GM21825 (cell line): Measurements from ENCODE around the gene CUBN.

Source experiments
- ATAC-seq: cut with Tn5 transposase; IDR thresholded peaks from one replicate; pipeline ENCODE4 v1.9.1; 2021; ENCODE audit warnings: mild to moderate bottlenecking, moderate library complexity; ENCODE audit not compliant: unreplicated experiment

The CUBN gene

GRCh38 chr10:17109046-17109445 is 20.6 kb downstream of the CUBN start:
- no peak for ATAC-seq

GRCh38 chr10:17106991-17107390 is 22.6 kb downstream of the CUBN start:
- ATAC-seq, result no peak

- no peak for ATAC-seq
Measured at GRCh38 chr10:17101910-17102266, 27.7 kb downstream of the CUBN start.

DNA sequence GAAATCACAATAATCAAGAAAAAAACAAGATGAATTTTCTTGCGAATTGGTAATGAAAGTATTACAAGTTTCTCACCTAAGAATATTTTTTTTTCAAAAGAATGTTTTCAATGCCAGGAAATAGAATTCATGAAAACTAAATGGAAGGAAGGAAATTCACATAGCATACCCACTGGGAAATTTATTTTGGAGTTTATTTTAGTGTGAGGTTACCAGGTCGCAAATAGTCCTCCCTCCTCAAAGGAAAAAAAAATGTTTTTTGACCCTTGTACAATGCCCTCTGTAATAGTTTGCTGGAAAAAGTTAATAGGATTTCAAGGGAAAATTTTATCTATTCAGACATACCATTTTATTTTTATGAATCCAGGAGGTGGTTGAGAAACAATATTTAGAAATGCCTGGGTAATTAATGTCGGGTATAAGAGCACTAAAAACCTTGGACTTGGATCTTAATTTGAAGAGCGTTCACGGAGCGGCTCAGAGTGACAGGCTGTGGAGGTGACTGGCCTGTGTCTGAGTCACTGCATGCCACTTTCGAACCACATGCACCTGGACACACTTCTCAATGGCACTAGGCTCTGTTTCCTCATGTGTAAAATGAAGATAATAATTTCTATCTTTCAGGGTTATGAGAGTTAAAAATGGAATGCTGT is 28.2 kb downstream of the CUBN start:
- no peak for ATAC-seq

DNA sequence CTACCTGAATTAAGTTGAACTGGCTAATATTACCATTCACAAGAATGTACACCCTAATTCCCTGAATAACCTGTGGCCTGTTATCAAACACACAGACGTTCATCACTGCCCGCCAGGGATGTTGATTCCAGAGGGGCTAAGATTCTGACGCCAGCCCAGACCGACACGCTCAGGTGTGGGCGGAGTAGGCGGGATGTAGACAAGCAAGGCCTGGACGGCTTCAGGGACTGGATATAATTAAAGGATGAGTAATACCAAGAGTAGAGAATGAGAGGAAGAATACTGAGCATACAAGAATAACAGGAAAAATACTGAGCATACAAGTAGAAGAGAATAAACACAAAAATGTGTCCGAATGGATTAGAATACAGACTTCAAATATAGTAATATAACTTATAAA is 29.0 kb downstream of the CUBN start:
- ATAC-seq, result no peak

DNA sequence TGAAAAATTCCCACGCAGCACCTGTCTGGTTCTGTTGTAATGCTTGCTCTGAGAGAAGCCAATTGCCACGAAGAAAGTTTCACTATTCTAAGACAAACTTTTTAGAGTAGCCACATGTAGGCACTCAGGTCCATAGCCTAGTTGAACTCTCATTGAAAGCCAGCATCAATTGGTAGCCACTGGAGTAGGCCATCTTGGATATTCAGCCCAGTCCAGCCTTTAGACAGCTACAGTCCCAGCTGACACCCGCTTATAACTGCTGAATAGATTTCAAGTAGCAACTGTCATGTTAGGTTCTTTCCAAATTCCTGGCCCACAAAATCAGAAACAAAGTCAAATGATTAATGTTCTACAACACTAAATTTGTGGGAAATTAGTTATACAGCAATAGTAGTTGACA is 31.6 kb downstream of the CUBN start:
- ATAC-seq, result no peak

GRCh38 chr10:17094844-17095243 is 34.8 kb downstream of the CUBN start:
- ATAC-seq, result no peak

DNA sequence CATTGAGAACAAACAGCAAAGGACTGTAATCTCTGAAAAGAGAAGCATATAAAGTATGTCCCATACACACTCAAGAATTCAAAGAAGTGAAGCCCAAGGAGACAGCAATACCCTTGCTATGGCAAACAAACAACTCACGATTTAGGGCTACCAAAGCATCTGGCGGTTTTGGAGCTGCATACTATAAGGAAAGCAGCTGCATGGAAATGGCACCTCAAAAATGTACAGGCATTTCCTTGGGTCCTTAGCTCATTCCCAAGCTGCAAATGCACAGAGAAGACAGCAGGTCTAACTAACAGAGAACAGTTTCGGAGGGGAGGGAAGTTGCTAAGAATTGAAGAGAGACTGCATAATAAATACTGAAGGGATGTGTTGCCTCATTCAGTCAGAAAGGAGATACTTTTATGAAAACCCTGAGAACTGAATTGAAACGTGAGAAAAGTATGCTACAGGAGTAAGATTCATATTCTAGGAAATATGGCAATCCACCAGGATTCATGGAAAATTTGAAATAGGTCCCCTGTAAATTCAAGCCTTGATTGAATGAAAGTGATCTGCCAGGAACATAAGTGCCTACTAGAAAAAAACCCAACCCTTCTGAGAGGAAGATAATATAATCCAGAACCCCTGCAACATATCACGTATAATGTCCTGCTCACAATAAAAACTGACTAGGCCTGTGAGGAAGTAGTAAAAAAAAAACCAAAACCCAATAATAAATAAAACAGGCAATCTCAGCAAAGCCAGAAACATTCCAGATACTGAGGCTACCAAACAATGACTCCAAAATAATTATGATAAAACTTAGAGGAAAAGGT is 36.4 kb downstream of the CUBN start:
- no peak for ATAC-seq

DNA sequence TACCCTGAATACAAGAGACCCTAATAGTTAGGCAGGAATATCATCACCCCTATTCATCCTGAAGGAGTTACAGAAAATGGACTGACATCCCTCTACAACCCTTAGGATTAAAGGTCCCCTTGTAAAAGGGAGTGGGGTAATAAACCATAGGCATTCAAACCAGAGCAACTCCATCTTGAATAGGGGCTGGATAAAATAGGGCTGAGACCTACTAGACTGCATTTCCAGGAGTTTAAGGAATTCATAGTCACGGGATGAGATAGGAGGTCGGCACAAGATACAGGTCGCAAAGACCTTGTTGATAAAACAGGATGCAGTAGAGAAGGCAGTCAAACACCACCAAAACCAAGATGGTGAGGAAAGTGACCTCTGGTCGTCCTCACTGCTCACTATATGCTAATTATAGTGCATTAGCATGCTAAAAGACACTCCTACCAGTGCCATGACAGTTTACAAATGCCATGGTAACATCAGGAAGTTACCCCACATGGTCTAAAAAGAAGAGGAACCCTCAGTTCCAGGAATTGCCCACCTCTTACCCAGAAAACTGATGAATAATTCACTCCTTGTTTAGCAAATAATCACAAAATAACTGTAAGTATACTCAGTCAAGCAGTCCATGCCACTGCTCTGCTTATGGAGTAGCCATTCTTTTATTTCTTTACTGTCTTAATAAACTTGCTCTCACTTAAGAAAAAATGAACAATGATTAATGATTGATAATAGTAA is 37.2 kb downstream of the CUBN start:
- ATAC-seq, result no peak

- ATAC-seq, result no peak
Measured at GRCh38 chr10:17088118-17088806, 41.3 kb downstream of the CUBN start.

DNA sequence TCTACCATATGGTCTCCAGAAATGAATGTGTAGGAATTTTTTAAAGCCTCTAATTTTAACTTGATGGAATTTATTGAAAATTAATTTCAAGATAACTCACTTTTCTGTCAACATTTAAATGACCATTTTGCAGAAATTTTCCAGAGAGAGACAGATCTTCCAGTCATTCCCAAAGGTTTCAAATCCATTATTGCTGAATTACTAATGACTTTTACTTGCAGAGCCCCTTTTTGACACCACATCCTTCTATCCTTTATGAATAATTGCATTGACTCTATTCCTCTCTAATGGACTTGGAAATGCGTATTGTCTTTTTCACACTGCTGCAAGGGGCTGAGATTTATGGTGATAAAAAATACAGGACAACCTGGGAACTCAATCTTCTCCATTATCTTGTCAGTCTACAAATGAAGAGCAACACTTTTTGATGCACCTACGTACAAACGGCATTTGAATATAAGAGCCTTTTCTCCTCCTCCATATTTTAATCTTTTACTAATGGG is 42.7 kb downstream of the CUBN start:
- no peak for ATAC-seq

DNA sequence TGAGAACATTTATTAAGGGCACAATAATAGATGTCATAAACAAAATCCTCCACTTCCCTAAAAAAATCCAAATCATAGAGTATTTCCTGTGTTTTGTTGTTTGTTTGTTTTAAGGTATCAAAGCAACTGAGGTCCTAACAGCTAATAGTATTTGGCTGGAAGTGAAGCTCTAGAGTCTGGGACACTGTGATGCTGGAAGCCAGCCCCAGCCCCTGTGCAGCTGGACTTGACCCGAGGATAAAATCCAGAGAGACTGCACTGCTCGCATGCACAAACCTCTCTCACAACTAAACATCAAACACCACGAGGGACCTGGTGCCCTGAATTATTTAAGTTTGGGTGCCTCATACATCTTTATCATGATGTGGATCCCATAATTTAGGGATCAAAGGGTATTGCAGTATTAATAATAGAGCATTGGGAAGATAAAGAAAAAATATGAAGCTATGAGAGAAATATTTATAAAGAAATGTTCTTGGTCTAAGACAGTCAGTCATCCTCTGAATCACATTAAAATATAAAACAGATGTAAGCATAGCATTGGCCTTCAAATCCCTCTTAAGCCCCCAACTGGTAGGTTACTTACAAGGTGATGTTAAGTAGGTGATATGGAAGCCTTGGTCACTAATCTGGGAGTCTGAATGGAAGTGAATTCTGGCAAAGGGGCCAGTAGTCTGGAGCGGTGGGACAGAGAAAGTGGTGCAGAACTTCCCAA is 44.4 kb downstream of the CUBN start:
- no peak for ATAC-seq

DNA sequence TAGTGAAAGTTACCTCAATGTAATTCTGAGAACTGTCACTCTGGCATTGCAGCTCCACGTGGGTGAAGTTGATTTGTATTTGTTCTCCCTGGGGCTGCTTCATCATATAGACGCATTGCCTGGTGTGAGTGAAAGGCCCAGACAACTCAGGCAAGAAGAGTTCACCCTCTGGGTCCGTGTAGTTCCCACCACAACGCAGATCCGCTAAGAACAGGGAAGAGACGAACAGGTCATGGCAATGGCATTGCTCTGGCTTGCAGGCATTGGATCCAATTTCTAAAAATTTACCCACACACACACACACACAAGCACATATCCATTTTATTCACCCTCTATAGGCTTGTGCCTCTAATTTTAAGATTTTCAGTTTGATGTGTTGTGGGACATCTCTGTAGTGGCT is 45.4 kb downstream of the CUBN start:
- ATAC-seq, result no peak

GRCh38 chr10:17081431-17081830 is 48.2 kb downstream of the CUBN start:
- ATAC-seq, result no peak

DNA sequence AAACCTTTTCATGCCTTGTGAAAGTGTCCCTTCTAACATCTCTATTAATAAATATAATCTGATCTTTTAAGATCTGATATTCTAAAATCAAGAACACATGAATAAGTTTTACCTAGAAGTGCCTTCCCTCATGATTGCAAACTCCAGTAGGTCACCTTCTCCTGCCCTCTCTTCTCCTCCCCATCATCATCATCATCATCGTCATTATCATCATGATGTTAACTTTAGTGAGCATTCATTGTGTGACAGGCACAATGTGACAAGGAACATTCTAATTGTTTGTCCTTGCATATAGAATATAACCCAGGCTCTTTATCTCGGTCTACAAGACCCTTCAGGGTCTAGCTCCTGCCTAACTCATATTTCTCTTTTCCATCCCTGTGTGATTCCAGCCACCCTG is 51.7 kb downstream of the CUBN start:
- no peak for ATAC-seq

GRCh38 chr10:17077346-17077781 is 52.2 kb downstream of the CUBN start:
- ATAC-seq, result no peak

- no peak for ATAC-seq
Measured at GRCh38 chr10:17076626-17077345, 52.8 kb downstream of the CUBN start.

DNA sequence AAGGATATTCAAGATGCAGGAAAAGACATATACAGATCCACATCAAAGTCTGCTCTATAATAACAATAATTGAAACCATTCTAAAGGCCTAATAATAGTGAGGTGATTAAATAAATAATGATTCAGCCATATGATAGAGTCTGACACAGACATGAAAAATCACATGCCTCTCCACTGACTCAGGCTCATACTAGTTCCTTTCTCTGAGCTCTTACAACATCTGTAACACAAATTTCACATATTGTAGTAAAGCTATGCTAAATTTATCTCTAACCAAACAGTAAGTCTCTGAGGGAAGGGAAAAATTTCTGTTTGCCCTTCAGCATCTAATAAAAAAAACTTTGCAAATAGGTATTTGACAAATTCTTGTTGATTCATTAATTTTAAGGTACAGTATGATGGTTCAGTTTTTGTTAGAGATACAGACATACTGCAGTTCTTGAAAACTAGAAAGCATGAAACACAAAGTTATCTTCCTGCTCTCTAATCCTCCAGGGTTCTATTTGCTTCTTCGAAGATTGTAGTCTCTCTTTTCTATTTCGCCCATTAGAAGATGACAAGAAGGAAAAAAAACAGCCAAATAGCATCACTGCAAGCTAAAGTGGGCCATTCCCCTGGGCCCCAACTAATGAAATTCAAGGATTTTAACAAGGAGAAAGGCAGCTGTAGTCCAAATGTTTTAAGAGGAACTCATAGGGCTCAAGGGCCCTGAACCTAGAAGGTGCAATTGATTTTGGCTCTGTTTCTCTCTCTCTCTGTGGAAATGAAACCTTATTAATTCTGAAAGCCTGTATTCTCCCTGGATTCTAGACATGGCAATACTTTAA is 53.9 kb downstream of the CUBN start:
- ATAC-seq, result no peak

GRCh38 chr10:17074541-17074847 is 55.1 kb downstream of the CUBN start:
- no peak for ATAC-seq
